Ectodermal cell (in vitro differentiated cells): ENCODE results near the gene GRB10.

Source experiments
- H3K27ac ChIP-seq: 2 replicates; pipeline ENCODE4 v1.7.0; 2013; ENCODE audit warnings: mild to moderate bottlenecking, low read depth, low read length; ENCODE audit not compliant: insufficient read depth, poor library complexity, severe bottlenecking
- H3K27me3 ChIP-seq: 2 replicates; pipeline ENCODE4 v1.7.0; 2013; ENCODE audit warnings: mild to moderate bottlenecking, low read length; ENCODE audit not compliant: insufficient read depth, control insufficient read depth, poor library complexity, severe bottlenecking
- H3K36me3 ChIP-seq: one replicate; pipeline ENCODE4 v1.7.0; 2013; ENCODE audit warnings: low read length; ENCODE audit not compliant: control insufficient read depth, insufficient read depth
- H3K4me1 ChIP-seq: one replicate; pipeline ENCODE4 v1.7.0; 2013; ENCODE audit warnings: low read length; ENCODE audit not compliant: control insufficient read depth, insufficient read depth
- H3K4me3 ChIP-seq: 2 replicates; pipeline ENCODE4 v1.7.0; 2013; ENCODE audit warnings: low read depth, low read length, control low read depth; ENCODE audit not compliant: insufficient read depth
- H3K9me3 ChIP-seq: 2 replicates; pipeline ENCODE4 v1.7.0; 2013; ENCODE audit warnings: mild to moderate bottlenecking, low read length, moderate library complexity; ENCODE audit not compliant: control insufficient read depth
- WGBS, 2 experiments: methylation state at CpG; one replicate each; pipeline ENCODE4 v1.1.7; 2013; ENCODE audit warnings: missing lambda C conversion rate in 2 of 2; 5-methylcytosine and 5-hydroxymethylcytosine counted together

GRB10 gene

DNA sequence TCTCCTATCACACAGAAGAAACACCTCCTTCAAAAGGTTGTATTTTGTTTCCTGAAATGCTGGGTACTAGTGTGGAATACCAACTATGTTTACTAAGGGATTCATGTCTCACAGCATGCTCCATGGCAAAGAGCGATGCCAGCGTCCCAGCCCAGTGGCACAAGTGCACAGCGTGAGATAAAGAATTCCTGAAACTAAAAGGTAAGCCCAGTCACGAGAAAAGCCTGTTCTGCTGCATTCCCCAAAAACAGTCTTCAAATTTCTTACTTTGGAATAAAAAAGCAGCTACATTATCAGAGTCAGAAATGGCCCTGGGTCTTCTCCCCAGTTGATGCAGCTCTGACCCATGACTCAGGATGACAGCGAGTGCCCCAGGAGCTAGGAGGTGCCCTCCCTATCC is 164.4 kb downstream of the GRB10 start:
- no peaks in the 10 kb centered on the region for H3K9me3 ChIP-seq
- H3K27me3 ChIP-seq, result no peaks in the 10 kb centered on the region
- no peak overlapping the region for H3K27ac ChIP-seq
- no peak overlapping the region for H3K4me3 ChIP-seq
- no peaks in the 10 kb centered on the region for H3K4me1 ChIP-seq
- 93 to 94% methylated on average over 5 of the region's 5 CpGs for WGBS, 2 experiments
- peaks cover 3% of the 10 kb centered on the region for H3K36me3 ChIP-seq

GRCh38 chr7:50615519-50616080 is 167.1 kb downstream of the GRB10 start:
- Histone ChIP-seq H3K36me3 (peaks cover 11% of the 10 kb centered on the region), H3K9me3 (no peaks in the 10 kb centered on the region), H3K27me3 (no peaks in the 10 kb centered on the region), H3K4me3 (no peak overlapping the region), H3K27ac (no peak overlapping the region), H3K4me1 (no peaks in the 10 kb centered on the region)
- 94% methylated on average over 5 of the region's 5 CpGs for WGBS, 2 experiments

DNA sequence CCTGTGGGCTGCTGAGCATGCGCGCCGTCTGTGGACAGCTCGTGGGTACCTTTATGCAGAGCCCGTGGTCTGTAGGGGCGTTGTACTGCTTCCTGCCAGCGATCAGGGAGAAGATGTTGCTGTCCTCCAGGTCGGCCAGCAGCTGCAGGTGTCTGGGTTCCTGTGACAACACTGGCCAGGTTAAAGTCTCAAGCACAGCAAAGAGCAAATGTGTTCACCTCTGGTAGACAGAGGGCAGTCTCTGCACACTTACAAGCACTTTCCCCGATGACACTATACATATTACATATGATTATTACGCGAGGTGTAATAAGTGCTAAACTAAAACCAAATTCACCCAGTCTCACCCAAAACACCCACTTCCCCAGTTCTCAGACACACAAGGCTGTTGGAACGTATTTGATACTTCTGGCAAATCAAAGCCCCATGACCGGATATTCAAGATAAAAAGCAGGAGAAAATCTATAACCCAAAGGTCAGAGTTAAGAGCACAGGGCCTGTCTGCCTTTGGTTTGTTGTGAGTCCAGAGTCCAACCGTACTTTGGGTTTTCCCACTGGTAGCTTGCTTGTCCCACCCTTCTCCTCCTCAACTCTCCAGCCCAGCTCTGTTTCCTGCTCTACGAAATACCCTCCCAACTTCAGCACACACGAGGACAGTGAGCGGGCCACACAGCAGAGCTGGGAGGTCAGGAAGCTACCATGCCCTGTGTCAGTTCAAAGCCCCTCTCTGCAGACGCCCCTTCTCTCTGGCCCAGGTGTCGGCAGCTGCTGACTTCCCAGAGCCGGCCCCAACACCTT is 167.8 kb downstream of the GRB10 start:
- no peak overlapping the region for H3K27ac ChIP-seq
- H3K4me1 ChIP-seq, result no peaks in the 10 kb centered on the region
- H3K27me3 ChIP-seq, result no peaks in the 10 kb centered on the region
- no peaks in the 10 kb centered on the region for H3K9me3 ChIP-seq
- no peak overlapping the region for H3K4me3 ChIP-seq
- peaks cover 11% of the 10 kb centered on the region for H3K36me3 ChIP-seq
- 95% methylated on average over 20 of the region's 20 CpGs for WGBS, 2 experiments

- WGBS, 2 experiments, result 95 to 96% methylated on average over 8 of the region's 8 CpGs
- Histone ChIP-seq H3K27me3 (no peaks in the 10 kb centered on the region), H3K9me3 (no peaks in the 10 kb centered on the region), H3K36me3 (peaks cover 11% of the 10 kb centered on the region), H3K4me1 (no peaks in the 10 kb centered on the region), H3K27ac (no peak overlapping the region), H3K4me3 (no peak overlapping the region)
Observed at GRCh38 chr7:50613473-50613872, 169.2 kb downstream of the GRB10 start.

DNA sequence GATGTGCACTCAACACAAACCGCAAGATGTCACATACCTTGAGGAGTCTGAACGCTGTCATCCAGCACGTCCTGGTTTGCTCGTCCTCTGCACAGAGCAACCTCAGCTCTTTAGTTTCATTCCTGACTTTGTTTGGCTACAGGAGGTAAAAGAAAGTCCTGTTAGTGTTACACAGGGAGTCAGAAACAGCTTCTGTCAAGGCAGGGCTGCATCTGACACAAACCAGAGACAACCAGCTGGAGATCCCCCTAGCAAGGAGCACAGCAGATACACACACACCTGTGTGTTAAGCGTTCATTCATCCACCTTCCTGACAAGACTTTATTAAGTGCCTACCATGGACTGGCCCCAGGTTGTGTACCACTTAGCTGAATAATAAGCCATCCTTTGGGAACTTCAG is 170.0 kb downstream of the GRB10 start:
- WGBS, 2 experiments, result 91 to 96% methylated on average over 5 of the region's 5 CpGs
- H3K4me3 ChIP-seq, result no peak overlapping the region
- H3K36me3 ChIP-seq, result peaks cover 11% of the 10 kb centered on the region

DNA sequence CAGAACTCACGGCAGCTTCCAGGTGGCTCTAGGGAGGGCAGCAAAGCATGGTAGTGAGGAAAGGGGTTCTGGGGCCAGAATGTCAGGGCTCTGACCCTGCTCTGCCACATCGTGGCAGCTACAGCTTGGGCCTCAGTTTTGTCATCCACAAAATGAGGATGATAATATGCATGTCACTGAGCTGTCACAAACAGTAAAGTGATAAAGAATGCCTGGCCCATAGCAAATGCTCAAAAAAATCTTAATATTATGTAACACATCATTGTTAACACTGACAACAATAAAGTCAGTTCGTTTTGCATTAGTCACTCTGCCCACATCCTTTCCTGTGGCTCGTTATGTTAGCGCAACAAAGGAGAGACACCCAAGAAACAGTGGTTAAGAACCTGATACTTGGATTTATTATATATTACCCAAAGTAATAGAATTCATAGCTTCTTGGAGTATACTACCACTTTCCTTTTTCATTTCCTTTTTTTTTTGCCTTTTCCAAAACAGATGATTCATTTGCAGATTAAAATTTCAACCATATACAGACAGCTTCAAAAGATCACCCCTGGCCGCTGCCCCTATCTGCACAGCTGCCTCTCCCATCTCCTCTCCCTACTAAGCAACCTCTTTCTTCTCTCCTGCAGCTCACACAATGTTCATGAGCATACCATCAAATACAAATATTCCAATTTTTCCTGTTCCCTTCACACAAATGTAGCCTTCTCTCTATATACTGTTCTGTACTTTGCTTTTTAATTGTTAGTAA is 172.0 kb downstream of the GRB10 start:
- Histone ChIP-seq H3K4me1 (no peaks in the 10 kb centered on the region), H3K36me3 (peaks cover 19% of the 10 kb centered on the region)
- 95 to 96% methylated on average over 6 of the region's 6 CpGs for WGBS, 2 experiments

More for the DNA sequence above, 170.0 kb downstream of the GRB10 start:
- H3K27me3 ChIP-seq, result no peaks in the 10 kb centered on the region
- H3K9me3 ChIP-seq, result no peaks in the 10 kb centered on the region
- no peaks in the 10 kb centered on the region for H3K4me1 ChIP-seq
- H3K27ac ChIP-seq, result no peak overlapping the region

GRCh38 chr7:50608196-50608906 is 174.3 kb downstream of the GRB10 start:
- H3K4me1 ChIP-seq, result no peaks in the 10 kb centered on the region
- no peaks in the 10 kb centered on the region for H3K9me3 ChIP-seq
- H3K36me3 ChIP-seq, result peaks cover 27% of the 10 kb centered on the region
- WGBS, 2 experiments, result 86 to 90% methylated on average over 8 to 9 of the region's 9 CpGs
- H3K27ac ChIP-seq, result no peak overlapping the region
- no peak overlapping the region for H3K4me3 ChIP-seq
- H3K27me3 ChIP-seq, result no peaks in the 10 kb centered on the region

More for the DNA sequence above, 172.0 kb downstream of the GRB10 start:
- Histone ChIP-seq H3K27me3 (no peaks in the 10 kb centered on the region), H3K27ac (no peak overlapping the region), H3K9me3 (no peaks in the 10 kb centered on the region), H3K4me3 (no peak overlapping the region)

DNA sequence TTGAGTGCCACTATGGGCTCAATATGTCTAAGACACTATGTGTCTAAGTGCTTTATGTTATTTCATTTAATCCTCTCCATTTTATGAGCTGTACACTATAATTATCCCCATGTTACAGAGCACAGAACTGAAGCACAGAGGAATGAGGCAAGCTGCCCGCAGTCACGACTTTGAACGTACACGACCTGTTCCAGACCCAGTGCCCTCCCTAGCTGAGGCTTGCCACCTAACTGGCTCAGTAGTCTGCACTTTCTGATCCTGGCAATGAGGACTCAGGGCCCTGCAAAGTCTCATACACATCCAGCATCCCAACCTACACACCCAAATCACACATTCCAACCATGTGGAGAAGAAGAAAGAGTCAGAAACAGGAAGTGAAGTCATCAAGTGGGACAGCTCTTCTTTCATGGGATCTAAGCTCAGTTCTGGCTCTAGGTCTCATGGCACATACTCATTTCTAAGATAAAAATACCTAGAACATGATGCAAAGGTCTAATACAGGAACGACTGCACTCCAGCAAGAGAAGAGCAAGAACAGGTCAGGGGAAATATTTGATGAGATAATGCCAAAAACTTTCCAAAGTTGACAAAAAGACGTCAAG is 175.1 kb downstream of the GRB10 start:
- Histone ChIP-seq H3K4me3 (no peak overlapping the region), H3K9me3 (no peaks in the 10 kb centered on the region), H3K27me3 (no peaks in the 10 kb centered on the region), H3K27ac (no peak overlapping the region), H3K36me3 (peaks cover 27% of the 10 kb centered on the region), H3K4me1 (no peaks in the 10 kb centered on the region)
- 92 to 96% methylated on average over 6 of the region's 6 CpGs for WGBS, 2 experiments

- H3K4me3 ChIP-seq, result no peak overlapping the region
- no peaks in the 10 kb centered on the region for H3K4me1 ChIP-seq
- no peak overlapping the region for H3K27ac ChIP-seq
- H3K9me3 ChIP-seq, result no peaks in the 10 kb centered on the region
- no peaks in the 10 kb centered on the region for H3K27me3 ChIP-seq
- H3K36me3 ChIP-seq, result peaks cover 20% of the 10 kb centered on the region
- 96 to 97% methylated on average over 13 of the region's 13 CpGs for WGBS, 2 experiments
Observed at GRCh38 chr7:50605059-50605458, 177.6 kb downstream of the GRB10 start.
